ENCODE results near the gene MGAT4A.

The MGAT4A gene

DNA sequence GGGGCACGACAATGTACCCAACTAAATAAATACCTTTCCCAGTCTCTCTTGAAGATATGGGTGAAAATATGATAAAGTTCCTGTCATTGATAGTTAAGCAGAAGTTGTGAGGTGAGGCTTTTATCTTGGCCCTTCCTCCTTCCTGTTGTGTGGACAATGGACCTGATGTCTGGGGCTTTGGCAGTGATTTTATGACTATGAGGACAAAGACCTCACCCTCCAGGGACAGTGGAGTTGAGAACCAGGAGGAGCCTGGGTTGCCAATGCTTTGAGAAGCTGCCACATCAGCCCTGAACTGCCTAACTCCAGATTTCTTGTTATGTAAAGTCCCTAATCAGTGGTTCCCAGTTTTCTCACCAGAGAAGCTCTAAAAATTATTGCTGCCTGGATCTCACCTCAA, 20.8 kb upstream of the MGAT4A start:
- no peak overlapping the region for H3K9ac ChIP-seq (ENCODE audit: insufficient read length)
- DNase-seq (ENCODE audit: low read depth, low spot score), result no peak
- H3K9me3 ChIP-seq (ENCODE audit: low read depth, low read length), result no peaks in the 10 kb centered on the region
- TF ChIP-seq POLR2AphosphoS5 (IDR thresholded peaks at IDR 0.05; ENCODE audit: borderline replicate concordance, low read depth, low read length) (no peak), EZH2 (IDR thresholded peaks at IDR 0.05) (no peak), FOXP2 (optimal IDR thresholded peaks at IDR 0.05; ENCODE audit: control extremely low read depth, extremely low read length, insufficient read depth) (no peak)
- H3K4me3 ChIP-seq, result peak overlapping the region; percentile 55
- peak overlapping the region; percentile 80; the same call in 1 of the 2 replicates for H3K27ac ChIP-seq
- no peaks in the 10 kb centered on the region for H3K36me3 ChIP-seq (ENCODE audit: insufficient read depth, low read length)

DNA sequence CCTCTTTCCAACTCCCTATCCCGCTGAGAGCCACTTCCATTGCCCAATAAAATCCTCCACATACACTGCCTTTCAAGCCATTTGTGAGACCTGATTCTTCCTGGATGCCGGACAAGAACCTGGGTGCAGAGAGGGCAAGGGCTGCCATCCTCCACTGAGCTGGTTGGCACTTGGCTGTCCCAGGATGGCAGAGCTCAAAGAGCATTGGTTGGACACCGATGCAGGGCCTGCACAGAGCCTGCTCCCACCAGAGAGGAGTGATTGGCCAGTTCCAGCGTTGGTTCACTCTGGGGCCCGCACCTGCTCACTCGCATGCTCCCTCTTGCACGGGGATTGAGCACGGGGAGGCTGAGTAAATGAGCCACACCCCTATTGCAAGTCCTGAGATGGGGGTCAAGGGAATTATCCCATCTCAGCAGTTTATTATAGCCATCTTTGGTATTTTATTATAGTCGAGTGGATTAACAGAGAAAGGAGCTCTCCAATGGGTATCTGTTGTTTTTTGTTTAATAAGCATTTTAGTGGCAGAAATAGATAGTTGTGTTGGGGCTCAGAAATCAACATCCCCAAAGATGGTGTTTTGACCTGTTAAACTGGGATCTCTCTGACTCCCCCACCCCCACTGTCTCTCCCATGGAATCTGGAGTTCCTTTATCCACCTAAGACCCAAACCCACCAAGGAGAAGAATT, 19.8 kb upstream of the MGAT4A start:
- DNase-seq (ENCODE audit: low read depth, low spot score), result no peak
- no peaks in the 10 kb centered on the region for H3K36me3 ChIP-seq (ENCODE audit: insufficient read depth, low read length)
- H3K27ac ChIP-seq, result no peak overlapping the region
- H3K4me3 ChIP-seq, result no peak overlapping the region
- H3K9ac ChIP-seq (ENCODE audit: insufficient read length), result no peak overlapping the region
- TF ChIP-seq POLR2AphosphoS5 (IDR thresholded peaks at IDR 0.05; ENCODE audit: borderline replicate concordance, low read depth, low read length) (no peak), EZH2 (IDR thresholded peaks at IDR 0.05) (no peak), FOXP2 (optimal IDR thresholded peaks at IDR 0.05; ENCODE audit: control extremely low read depth, extremely low read length, insufficient read depth) (no peak)
- no peaks in the 10 kb centered on the region for H3K9me3 ChIP-seq (ENCODE audit: low read depth, low read length)

DNA sequence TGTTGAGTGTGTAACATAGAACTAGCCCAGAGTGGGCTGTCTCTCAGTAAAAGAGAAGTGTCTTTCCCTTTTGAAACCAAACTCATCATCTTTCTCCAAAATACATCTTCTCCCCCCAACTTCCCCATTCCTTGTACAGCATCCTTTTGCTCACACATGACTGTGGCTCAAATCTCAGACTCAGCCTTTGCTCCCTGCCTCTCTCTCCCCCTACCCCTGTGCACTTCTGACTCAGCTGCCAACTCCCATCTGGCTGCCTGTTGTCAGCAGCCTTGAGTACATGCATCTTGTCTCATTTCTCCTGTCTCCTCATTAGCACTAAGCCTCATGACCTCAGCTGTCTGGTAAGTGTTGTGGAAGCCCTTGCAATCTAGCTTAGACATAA, 18.1 kb upstream of the MGAT4A start:
- H3K4me3 ChIP-seq, result no peak overlapping the region
- no peaks in the 10 kb centered on the region for H3K9me3 ChIP-seq (ENCODE audit: low read depth, low read length)
- no peak for DNase-seq (ENCODE audit: low read depth, low spot score)
- H3K27ac ChIP-seq, result no peak overlapping the region
- H3K9ac ChIP-seq (ENCODE audit: insufficient read length), result no peak overlapping the region
- no peak for TF ChIP-seq POLR2AphosphoS5 (IDR thresholded peaks at IDR 0.05; ENCODE audit: borderline replicate concordance, low read depth, low read length)
- no peak for TF ChIP-seq EZH2 (IDR thresholded peaks at IDR 0.05)
- no peak for TF ChIP-seq FOXP2 (optimal IDR thresholded peaks at IDR 0.05; ENCODE audit: control extremely low read depth, extremely low read length, insufficient read depth)
- no peaks in the 10 kb centered on the region for H3K36me3 ChIP-seq (ENCODE audit: insufficient read depth, low read length)

DNA sequence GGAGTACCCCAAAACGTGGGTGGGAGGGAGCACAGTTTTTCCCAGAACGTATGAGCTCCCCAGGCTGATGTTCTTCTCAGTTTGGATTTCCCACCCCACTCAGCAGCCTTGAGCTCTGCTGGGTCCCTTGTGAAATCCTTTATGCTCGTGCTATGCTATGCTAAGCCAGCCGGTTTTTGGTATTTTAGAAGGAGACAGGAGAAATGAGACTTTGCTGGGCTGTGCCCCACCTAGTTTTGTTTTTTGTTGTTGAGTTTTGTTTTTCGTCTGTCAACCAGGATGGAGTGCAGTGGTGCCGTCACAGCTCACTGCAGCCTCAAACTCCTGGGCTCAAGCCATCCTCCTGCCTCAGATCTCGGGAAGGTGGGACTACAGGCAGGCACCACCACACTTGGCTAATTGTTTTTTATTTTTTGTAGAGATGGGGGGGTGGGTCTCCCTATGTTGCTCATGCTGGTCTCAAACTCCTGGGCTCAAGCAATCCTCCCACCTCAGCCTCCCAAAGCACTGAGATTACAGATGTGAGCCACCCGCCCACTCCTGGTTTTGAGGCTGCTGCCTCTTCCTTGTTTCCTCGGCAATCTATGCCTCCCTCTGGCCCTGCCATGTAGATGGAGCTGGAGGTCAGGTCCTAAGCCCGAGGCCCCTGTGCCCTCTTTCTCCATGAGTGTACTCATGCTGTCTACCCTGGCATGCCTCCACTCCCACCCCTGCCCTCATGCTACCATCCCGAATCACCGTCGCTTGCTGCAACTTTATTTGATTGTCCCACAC, 17.5 kb upstream of the MGAT4A start:
- H3K4me3 ChIP-seq, result peak overlapping the region; percentile 35; the same call in 1 of the 2 replicates
- H3K9ac ChIP-seq (ENCODE audit: insufficient read length), result no peak overlapping the region
- no peak for TF ChIP-seq POLR2AphosphoS5 (IDR thresholded peaks at IDR 0.05; ENCODE audit: borderline replicate concordance, low read depth, low read length)
- TF ChIP-seq FOXP2 (optimal IDR thresholded peaks at IDR 0.05; ENCODE audit: control extremely low read depth, extremely low read length, insufficient read depth), result no peak
- TF ChIP-seq EZH2 (IDR thresholded peaks at IDR 0.05), result no peak
- DNase-seq (ENCODE audit: low read depth, low spot score), result no peak
- H3K9me3 ChIP-seq (ENCODE audit: low read depth, low read length), result no peaks in the 10 kb centered on the region
- H3K27ac ChIP-seq, result no peak overlapping the region
- H3K36me3 ChIP-seq (ENCODE audit: insufficient read depth, low read length), result no peaks in the 10 kb centered on the region

DNA sequence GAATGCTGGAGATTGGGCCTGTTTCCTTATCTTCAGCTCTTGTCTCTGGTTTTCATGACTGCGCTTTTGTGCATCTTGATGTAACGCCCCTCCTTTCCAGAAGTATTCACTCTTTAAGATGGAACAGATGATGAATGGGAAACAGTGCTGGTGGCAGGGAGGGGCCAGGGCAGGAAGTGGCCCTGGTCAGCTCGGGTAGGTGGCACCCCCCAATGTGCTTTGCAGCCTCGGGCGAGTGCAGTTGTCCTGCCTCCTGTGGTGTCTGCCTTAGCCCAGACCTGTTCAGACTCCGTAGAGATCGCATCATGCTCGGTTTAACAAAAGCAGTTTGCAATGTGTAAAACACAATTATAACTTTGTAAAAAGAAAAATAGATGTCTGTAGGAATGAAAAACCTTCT, 17.0 kb upstream of the MGAT4A start:
- Histone ChIP-seq H3K4me3 (peak overlapping the region; percentile 35; the same call in 1 of the 2 replicates), H3K9ac (ENCODE audit: insufficient read length) (no peak overlapping the region), H3K27ac (no peak overlapping the region), H3K9me3 (ENCODE audit: low read depth, low read length) (no peaks in the 10 kb centered on the region), H3K36me3 (ENCODE audit: insufficient read depth, low read length) (no peaks in the 10 kb centered on the region)
- no peak for TF ChIP-seq POLR2AphosphoS5 (IDR thresholded peaks at IDR 0.05; ENCODE audit: borderline replicate concordance, low read depth, low read length)
- TF ChIP-seq EZH2 (IDR thresholded peaks at IDR 0.05), result no peak
- DNase-seq (ENCODE audit: low read depth, low spot score), result no peak

DNA sequence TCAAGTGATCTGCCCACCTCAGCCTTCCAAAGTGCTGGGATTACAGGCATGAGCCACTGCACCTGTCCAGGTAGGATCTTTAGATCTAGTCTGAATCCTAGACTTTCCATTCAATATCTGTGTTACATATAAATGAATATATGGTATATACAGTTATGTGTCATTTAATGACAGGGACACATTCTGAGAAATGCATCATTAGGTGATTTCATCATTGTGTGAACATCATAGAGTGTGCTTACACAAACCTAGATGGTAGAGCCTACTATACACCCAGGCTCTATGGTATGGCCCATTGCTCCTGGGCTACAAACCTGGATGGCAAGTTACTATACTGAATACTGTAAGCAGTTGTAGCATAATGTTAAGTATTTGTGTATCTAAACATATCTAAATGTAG, 15.5 kb upstream of the MGAT4A start:
- H3K27ac ChIP-seq, result no peak overlapping the region
- no peak overlapping the region for H3K9ac ChIP-seq (ENCODE audit: insufficient read length)
- no peaks in the 10 kb centered on the region for H3K9me3 ChIP-seq (ENCODE audit: low read depth, low read length)
- H3K4me3 ChIP-seq, result no peak overlapping the region
- H3K36me3 ChIP-seq (ENCODE audit: insufficient read depth, low read length), result no peaks in the 10 kb centered on the region
- TF ChIP-seq EZH2 (IDR thresholded peaks at IDR 0.05) (no peak), POLR2AphosphoS5 (IDR thresholded peaks at IDR 0.05; ENCODE audit: borderline replicate concordance, low read depth, low read length) (no peak), FOXP2 (optimal IDR thresholded peaks at IDR 0.05; ENCODE audit: control extremely low read depth, extremely low read length, insufficient read depth) (no peak)
- no peak for DNase-seq (ENCODE audit: low read depth, low spot score)

DNA sequence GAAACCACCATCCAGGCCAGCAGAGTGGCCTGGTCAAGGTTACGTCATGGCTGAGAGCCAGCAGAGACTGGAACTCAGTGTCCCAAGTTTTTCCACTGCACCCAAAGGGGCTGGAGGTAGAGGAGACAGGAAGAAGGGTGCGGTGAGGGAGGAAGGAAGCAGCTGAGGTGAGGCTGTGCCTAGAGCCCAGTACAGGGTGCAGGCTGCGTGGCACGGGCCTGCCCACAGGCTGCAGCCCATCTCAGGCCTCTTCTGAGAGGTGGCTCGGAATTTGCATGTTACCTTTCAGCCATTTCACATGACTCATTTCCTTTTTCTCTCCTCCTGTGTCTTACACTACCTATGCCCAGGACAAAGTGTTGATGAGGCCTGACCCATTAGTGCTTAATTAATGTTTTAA, 13.7 kb upstream of the MGAT4A start:
- DNase-seq (ENCODE audit: low read depth, low spot score), result no peak
- H3K9ac ChIP-seq (ENCODE audit: insufficient read length), result no peak overlapping the region
- TF ChIP-seq POLR2AphosphoS5 (IDR thresholded peaks at IDR 0.05; ENCODE audit: borderline replicate concordance, low read depth, low read length) (no peak), EZH2 (IDR thresholded peaks at IDR 0.05) (no peak)
- H3K36me3 ChIP-seq (ENCODE audit: insufficient read depth, low read length), result no peaks in the 10 kb centered on the region
- H3K4me3 ChIP-seq, result no peak overlapping the region
- H3K27ac ChIP-seq, result no peak overlapping the region
- no peaks in the 10 kb centered on the region for H3K9me3 ChIP-seq (ENCODE audit: low read depth, low read length)

DNA sequence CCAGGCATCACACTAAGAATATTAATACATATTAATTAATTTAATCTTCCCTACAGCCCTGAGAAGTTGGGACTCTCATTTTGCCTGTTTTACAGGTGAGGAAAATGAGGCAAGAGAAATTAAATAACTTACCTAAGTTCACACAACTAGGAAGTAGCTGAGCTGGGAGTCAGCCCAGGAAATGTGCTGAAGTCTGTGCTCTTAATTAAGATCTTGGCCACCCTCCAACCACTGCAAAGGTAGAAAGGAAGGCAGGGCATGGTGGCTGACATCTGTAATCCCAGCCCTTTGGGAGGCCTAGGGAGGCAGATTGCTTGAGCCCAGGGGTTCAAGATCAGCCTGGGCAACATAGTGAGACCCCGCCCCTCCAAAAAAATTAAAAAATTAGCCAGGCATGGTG, 12.9 kb upstream of the MGAT4A start:
- Histone ChIP-seq H3K36me3 (ENCODE audit: insufficient read depth, low read length) (no peaks in the 10 kb centered on the region), H3K9me3 (ENCODE audit: low read depth, low read length) (no peaks in the 10 kb centered on the region), H3K4me3 (no peak overlapping the region), H3K9ac (ENCODE audit: insufficient read length) (no peak overlapping the region), H3K27ac (no peak overlapping the region)
- TF ChIP-seq POLR2AphosphoS5 (IDR thresholded peaks at IDR 0.05; ENCODE audit: borderline replicate concordance, low read depth, low read length) (no peak), FOXP2 (optimal IDR thresholded peaks at IDR 0.05; ENCODE audit: control extremely low read depth, extremely low read length, insufficient read depth) (no peak), EZH2 (IDR thresholded peaks at IDR 0.05) (no peak)
- no peak for DNase-seq (ENCODE audit: low read depth, low spot score)
